ENCODE results near the gene GPR152.

GPR152 gene

GRCh38 chr11:67418476-67419281, 33.9 kb downstream of the GPR152 start:
- in situ Hi-C loops (cut with MboI; ENCODE audit: low sequenced_read_pairs, unreplicated experiment): no loop called here
- DNase-seq (ENCODE audit: low spot score): no peak
- TF ChIP-seq CTCF (IDR thresholded peaks at IDR 0.05; ENCODE audit: borderline replicate concordance, control extremely low read depth, extremely low read depth, insufficient read depth, missing control alignments): no peak

GRCh38 chr11:67417425-67417824, 35.1 kb downstream of the GPR152 start:
- DNase-seq (ENCODE audit: low spot score): no peak
- TF ChIP-seq CTCF (IDR thresholded peaks at IDR 0.05; ENCODE audit: borderline replicate concordance, control extremely low read depth, extremely low read depth, insufficient read depth, missing control alignments): no peak
- in situ Hi-C loops (cut with MboI; ENCODE audit: low sequenced_read_pairs, unreplicated experiment): no loop called here

GRCh38 chr11:67416416-67417335, 35.9 kb downstream of the GPR152 start:
- DNase-seq (ENCODE audit: low spot score): no peak
- no peak for TF ChIP-seq CTCF (IDR thresholded peaks at IDR 0.05; ENCODE audit: borderline replicate concordance, control extremely low read depth, extremely low read depth, insufficient read depth, missing control alignments)
- in situ Hi-C loops (cut with MboI; ENCODE audit: low sequenced_read_pairs, unreplicated experiment): no loop called here

GRCh38 chr11:67415501-67416304, 36.8 kb downstream of the GPR152 start, which contains the start of gene CARNS1:
TSS of gene CARNS1 (plus strand) at chr11:67415678. CDS start at chr11:67416200, 522 bp downstream.
- in situ Hi-C loops (cut with MboI; ENCODE audit: low sequenced_read_pairs, unreplicated experiment): no loop called here
- no peak for TF ChIP-seq CTCF (IDR thresholded peaks at IDR 0.05; ENCODE audit: borderline replicate concordance, control extremely low read depth, extremely low read depth, insufficient read depth, missing control alignments)
- no peak for DNase-seq (ENCODE audit: low spot score)

- no peak for DNase-seq (ENCODE audit: low spot score)
- TF ChIP-seq CTCF (IDR thresholded peaks at IDR 0.05; ENCODE audit: borderline replicate concordance, control extremely low read depth, extremely low read depth, insufficient read depth, missing control alignments): no peak
- in situ Hi-C loops (cut with MboI; ENCODE audit: low sequenced_read_pairs, unreplicated experiment): no loop called here
Measured at GRCh38 chr11:67413266-67413849, 39.2 kb downstream of the GPR152 start.
